NCI-H82 (cell line): ENCODE results near the gene PIGC.

ENCODE experiments used
- DNase-seq: peaks from one replicate; lab custom pipeline; 2025; lab: John Stamatoyannopoulos, UW

Gene PIGC

DNA sequence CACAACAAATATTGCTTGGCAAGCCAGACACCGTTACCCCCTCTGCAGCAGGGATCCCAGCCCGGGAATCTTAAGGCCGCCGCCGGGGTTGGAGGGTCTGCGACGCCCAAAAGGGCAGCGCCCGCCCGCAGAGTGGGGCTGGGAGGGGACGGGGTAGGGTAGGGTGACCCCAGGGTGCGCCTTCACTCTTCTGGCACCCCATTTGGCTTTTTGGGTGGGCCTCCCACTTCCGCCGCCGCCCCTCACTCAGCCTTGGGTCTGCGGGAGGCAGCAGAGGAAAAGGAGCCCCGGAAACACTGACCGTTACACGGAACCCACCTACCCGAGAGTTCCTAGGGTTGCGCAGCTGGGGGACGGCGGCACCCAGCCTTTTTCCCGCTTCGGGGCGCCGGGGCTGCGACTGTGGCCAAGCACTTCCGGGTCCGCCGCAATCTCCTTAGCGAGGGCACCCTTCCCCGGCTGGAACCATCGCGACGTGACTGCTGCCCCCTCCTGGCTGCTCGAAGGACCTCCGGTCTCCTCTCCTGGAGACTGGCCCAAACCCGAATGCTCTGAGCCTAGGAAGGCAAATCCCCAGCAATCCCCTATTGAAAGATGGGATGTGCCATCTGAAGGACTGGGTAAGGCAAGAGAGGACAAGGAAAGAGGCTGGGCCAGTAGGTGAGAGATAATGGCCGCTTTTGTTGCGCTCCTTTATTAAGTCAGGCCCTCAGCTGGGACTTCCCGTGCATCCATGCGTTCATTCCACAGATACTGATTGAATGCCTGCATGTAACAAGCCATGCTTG lies at the start of gene PIGC:
PIGC (minus strand) TSS at position 404 of the 788 bp plus-strand sequence. CDS start 1,447 bp downstream, outside the sequence.
- DNase-seq = peak; percentile 96

DNA sequence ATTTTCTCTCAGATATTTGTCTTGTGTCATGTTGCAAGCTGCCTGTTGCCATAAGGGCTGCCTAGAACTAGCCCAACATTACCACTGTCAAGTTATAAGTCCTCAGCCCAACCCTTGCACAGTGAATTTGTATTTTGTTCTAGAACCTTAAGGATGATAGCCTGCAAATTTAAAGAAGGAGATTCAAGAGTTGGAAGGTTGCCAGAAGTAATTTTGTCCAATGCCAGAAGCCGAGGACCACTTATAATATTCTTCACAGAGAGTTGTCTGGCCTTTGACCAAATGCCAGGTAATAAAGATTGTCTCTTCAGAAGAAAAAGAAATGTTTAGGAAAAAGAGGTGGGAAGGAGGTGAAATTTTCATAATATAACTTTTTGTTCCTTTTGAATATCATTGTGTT lies 48.6 kb upstream of the PIGC start:
- DNase-seq = no peak

DNA sequence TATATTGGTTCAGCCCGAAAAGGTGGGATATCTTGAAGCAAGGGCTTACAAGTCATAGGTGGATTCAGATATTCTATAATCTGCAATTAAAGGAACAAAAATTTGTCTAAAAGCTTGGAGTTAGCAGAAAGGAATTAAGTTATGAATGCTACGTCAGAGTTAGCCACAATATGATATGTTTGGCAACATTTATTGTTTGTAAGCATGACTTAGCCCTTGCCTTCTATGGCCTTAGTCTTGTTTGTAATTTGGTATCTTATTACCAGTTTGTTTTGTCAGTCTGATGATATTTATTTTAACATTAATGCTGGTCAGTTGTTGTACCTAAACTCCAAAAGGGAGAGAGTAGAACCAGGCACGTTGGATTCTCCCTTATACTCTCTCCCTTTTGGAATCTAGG lies 46.0 kb upstream of the PIGC start:
- no peak for DNase-seq

DNA sequence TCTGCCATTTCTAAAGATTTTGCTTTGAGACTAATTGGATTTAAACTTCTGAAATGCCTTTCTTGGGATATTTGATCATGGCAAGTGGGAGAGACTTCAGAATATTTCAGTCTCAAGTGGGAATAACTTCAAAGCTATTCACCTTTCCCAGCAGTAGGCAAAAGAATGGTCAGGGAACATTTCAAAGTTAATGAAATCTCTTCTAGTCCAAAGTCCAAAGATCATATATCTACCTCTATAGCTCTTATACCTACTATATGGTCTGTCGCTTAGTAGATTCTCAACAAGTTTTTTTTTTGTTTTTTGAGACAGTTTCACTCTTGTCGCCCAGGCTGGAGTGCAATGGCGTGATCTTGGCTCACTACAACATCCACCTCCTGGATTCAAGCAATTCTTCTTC lies 44.5 kb upstream of the PIGC start:
- DNase-seq = no peak

DNA sequence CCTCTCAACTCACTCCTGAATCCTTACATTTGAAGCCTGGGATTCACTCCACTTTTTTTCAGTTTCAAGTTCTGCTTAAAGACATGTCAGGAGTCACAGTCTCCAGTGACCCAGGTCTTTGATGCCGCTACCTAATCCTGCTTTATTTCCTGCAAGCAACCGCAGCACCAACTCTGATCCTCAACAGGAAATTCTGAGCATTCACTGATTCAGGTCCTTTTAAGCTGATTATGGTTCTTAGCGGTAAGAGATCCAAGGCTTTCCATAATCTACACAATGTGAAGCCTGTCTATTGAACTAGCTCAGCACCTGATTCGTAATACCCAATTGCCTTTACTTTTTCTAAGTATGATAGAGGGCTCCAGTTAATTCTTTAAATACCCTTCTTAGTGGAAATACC lies 43.7 kb upstream of the PIGC start:
- DNase-seq = peak; percentile 98

DNA sequence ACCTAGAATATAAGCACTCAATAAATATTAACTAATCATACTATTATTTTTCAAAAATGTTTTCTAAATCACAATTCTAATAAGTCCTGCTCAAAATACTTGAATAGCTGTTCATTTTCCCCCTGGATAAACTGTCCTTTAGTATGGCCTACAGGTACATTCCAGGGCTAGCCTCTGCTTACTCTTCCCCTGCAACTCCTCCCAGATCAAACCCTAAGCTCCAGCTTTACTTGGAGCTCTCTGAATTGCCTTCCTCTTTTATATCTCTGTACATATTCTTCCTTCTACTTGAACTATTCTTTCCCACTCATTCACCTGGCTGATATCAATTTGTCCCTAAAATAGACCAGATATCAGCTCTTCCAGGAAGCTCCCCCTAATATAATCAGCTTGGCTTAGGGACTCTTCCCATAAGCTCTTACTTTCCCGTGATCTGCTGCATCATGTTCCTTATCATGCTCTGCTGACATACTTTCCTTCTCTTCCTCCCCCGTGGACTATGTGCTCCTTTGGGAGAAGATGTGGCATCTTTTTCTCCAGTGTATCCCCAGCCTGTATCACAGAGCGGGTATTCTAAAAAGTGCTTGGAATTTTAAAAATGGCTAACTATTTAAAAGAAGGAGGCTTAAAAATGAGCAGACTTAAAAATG lies 43.1 kb upstream of the PIGC start:
- DNase-seq = no peak

DNA sequence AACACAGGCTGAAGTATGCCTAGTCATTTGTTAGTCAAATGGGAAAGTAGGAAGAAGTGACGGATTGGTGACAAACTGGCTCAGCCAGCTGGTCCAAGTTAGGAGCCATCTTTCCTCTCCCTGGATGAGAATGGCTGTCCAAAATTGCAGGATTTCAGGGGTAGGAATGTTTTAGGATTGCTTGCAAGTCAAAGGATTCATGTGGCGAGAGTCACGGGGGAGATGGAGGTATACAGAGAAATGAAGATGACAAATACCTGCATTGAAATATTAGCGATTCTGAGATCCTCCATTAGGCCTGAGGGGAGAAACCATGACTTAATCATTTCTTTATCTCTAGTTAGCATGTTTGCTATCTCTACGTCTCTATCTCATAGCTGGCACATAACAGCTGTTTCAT lies 41.8 kb upstream of the PIGC start:
- DNase-seq = no peak

DNA sequence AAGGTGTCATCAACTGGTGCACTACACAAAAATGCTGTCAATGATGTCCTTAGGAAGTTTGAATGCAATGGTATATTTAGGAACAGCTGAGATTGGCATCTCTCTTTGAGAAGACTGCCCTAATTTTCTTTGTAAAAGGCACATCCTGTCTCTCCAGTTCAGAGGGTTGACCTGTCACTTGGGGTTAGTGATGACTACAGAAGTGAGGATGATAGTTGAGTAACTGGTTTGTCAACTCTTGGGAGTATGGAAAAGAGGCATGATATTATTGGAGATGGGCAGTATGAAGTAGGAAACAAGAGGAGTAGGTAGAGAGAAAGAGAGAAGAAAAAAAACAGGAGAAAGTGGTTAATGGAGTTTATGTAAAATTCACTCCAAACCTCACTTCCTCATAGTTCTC lies 40.4 kb upstream of the PIGC start:
- DNase-seq = no peak

DNA sequence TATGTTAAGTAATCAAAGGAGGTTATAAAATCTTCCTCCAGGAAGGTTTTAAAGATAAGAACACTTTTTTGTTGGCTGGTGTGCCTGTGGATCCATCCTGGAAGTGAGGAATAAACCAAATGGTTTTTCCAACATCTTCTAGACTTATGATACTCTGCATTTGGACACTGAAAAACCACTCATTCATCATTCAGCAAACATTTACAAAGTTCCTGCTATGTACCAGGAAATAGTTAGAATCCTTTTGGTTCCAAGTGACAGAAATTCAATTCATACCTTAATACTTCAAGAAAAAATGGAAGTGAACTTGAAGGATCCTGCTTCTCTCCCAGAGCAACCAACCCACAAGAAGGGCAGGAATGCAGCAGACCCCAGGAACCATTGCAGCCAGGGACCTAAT lies 39.6 kb upstream of the PIGC start:
- DNase-seq = no peak

DNA sequence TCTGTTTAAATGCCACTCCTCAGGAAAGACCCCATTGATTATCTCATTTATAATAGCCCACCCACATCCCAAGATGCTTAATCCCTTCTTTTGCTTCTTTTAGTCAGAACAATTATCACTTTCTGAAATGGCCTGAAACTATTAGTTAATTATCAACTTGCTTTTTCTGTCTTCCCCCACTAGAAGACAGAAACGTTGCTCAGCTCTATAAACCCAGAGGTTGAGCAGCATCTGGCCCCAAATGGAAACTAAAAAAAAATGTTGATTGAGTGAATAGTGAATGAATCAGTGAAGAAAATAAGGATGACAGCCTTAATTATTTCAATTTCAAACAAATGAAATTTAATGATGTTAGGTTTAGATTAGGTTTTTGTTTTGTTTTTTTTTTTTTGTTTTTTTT lies 38.2 kb upstream of the PIGC start:
- DNase-seq = no peak

DNA sequence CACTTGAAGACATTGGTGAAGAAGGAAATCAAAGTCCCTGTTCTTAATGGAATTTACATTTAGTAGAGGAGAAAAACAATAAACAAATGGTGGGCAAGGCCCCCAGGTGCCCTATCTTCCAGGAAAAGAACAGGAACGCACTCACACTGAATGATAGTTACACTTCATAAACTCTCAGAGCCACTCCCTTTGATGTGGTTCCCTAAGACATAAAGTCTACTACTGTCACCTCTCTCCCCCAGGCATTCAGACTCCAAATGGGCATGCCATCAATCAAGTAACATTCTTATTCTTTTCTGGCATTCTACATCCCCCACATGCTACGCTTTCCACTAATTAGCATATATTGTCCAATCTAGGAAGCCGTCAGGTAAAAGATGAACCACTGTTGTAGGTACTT lies 36.6 kb upstream of the PIGC start:
- no peak for DNase-seq

DNA sequence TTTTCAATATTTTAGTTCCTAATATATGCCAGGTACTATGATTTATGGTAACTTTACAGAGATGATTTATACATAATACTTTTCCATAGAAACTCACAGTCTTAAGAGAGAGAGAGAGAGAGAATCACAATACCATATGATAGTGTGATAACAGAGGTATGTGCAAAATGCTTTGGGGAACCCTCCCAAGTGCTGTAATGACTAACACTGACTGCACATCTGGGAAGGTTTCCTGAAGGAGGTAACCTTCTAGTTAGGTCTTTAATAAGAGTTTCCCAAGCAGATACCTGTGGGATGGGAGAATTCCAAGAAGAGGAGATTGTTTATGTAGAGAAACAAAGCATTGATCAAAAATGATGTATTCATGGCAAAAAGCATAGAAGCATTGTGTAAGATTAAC lies 34.6 kb upstream of the PIGC start:
- DNase-seq = no peak

DNA sequence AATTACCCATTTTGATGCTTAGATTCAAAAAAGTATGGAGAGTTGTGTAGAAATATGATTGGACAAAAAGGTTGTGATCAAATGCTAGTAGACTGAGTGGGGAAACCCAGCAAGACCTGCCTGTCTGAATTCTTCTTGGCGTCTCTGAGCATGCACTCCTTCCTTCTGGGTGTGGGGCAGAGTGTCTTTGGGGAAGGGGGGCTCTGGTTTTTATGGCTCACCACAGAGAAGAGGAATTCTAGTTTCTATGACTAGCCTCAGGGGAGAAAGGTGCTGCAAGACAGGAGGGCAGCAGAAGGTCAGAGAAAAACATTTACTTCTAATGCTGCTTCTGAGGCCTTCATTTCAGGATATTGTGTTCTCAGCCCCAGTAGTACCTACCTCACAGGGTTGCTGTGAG lies 33.9 kb upstream of the PIGC start:
- no peak for DNase-seq

DNA sequence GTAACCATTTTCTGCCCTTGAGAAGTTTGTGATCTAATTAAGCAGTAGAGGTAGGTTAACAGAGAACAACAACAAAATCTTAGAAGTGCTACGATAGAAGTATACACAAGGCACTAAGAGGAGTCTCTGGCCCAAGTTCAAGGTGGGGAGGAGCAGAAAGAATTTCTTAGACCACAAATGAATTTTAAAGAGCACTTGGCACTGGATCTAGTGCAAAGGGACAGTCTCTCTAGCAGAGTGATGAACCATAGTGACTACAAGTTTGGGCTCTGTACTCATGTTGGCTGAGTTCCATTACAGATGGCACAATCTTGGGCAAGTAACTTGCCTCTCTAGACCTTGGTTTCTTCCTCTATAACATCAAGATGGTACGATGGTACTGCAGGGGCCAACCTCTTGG lies 33.3 kb upstream of the PIGC start:
- DNase-seq = no peak

DNA sequence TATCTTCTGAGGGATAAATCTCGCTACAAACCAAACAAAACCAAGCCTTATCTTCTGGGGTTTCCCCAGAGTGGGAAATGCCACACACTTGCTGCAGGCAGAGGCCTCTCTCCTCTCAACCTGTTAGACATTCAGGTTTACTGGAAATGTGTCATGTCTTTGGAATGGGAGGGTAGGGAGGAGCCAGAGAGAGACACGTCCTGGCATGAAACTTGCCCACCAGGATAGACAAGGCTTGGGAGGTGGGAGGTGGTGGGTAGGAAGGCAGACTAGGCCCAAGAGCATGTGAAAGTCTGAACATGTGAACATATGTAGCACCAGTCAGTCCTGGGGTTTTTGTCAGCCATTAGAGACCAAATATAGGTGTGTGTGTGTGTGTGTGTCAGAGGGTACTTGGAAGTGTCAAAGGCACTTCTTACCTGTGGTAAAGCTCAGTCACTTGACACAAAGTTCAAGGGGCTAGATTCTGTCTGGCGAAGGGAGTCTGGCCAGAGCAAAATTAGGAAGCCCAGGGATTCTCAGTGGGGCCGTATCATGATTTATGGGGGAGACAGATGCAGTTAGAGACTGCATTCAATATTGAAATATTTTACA lies 32.4 kb upstream of the PIGC start:
- no peak for DNase-seq

DNA sequence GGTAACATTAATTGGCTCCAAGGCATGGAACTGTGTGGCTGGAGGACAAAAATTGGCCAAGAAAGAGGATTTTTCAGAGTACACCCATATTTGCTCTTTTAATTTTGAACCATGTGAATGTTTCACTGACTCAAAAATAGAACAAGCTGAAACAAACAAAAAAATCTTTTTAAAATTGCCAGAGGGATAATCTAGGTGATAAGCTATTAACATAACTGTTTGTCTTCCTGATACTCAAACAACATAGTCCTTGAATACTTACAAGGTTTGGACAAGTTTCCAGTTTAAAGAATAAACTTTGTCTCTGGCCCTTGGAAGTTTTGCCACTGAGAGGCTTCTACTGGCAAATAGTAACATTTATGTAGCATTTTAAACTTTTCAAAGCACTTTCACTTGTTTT lies 30.0 kb upstream of the PIGC start:
- no peak for DNase-seq

DNA sequence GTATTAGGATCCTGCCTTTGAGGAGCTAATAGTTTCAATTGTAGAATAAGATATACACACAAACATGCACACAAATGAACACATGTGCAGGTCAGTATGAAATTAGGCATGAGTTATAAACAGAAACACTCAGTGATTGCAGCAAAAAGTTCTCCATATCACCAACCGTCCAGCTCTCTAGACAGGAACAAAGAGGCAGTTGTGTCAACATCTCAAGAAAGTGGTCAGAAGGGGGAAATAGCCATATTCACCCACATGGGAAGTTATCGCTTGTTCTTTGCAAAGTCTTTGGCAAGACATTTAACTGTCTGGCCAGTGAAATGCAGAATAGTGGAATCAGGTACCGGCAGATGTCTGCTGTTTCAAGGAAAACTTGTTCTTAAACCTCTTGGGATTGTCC lies 29.4 kb upstream of the PIGC start:
- DNase-seq = no peak

DNA sequence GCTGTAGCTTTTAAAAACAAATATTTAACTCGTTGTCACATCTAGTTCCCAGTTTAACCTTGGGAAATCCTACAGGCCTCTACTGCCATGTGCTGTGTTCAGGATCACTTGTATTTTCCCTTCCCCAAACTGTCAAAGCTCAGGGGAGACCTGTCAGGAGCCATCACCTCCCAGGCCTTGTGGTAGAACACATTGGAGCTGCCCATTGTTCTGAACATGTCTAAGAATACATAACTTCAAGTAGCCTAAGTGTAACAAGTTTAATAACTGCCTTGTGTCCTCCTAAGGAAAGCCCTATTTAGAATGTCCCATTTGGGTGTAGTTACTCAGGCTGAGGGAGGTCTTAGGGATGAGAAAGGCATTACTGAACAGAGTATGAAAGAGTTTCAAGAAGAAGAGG lies 28.6 kb upstream of the PIGC start:
- DNase-seq = no peak

DNA sequence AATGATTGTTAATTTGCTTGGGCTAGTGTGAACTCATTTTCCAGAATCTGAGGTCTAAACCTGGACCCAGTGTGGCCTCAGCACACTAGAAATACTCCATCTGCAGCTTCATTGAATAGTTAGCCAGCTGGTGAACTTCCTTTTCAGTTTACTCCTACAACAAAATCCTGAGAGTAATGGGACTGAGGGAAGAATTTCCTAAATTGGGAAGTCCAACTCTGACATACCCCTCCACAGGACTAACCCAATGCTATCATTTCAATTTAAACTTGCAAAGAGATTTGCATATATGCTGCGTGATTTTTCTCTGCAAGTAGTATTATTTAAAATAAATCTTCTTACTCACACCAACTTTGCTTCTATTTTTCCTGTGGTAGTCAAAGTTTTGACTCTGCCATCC lies 27.8 kb upstream of the PIGC start:
- DNase-seq = no peak

DNA sequence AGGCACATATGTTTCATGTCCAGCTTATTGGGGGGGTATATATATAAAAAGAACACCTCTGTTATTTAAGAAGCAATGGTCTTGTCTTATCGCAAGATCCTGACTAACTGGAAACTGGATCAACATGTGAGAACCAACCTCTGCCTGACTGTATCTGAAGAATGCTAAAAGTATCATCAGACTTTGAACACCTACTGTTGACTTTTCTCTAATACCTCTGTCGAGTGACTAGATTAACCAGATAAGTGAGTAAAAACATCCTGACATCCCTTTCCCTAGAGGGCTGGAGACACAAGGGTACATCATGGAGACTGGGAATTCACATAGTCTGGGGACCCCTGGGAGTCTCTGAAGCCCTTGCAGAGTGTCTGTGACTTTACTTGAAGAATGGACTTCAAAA lies 26.3 kb upstream of the PIGC start:
- no peak for DNase-seq

DNA sequence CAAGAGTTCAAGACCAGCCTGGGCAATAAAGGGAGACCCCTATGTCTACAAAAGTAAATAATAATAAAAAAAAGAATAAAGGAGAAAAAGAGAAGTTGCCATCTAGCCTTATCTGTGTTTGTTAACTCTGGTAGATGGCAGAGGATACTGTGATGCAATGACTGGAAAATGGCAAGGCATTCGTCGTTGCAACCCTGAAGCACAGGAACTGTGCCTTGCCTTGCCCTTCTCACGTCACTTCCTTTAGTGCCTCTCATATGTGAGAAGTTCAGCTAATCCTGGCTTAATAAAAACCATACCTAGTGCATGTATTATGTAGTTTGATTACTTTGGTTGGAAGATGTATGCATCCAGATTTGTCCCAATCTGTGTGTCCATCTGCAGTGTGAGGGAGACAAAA lies 25.8 kb upstream of the PIGC start:
- DNase-seq = no peak

DNA sequence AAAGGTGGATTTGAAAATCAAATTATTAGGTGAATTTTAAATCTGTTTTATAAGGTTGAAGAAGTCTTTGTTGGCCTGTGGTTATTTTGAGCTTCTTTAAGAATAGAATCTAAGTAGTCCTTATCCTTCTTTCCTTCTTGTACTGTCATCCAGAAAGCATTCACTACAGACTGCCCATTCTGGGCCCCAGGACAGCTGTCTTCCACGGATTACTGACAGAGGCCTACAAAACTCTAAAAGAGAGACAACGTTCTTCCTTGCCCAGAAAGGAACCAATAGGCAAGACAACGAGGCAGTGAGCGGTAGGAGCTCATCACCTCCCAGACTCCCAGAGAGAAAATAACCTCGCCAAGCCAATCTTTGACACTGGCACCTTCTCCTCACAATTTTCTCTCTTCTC lies 24.4 kb upstream of the PIGC start:
- no peak for DNase-seq

DNA sequence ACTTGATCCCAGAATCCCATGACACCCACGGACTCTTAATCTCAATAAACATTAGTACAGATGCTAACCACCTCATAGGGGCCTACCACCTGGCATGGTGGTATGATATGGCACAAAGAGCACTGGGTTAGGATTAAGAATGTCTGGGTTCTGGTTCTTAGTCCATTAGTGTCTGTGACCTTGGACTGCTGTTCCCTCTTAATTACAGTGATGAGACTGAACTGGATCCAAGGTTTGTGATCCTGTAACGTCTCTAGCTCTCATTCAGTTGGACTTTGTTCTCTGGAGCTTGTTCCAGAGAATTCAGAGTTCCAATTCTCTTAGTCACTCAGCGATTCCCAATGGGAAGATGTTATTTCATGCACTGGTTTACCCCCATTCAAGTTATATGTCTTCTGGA lies 23.6 kb upstream of the PIGC start:
- no peak for DNase-seq
